ENCODE measurements around the gene ALOX12B.
A peak's percentile ranks its signal among the peaks of the same experiment; 100 is the strongest.
"Not testable (repeated sequence)": the region's sequence is repeated elsewhere in the genome, so short reads cannot be mapped to it uniquely, and the experiment has no call there.

ALOX12B gene

GRCh38 chr17:8041979-8042378, 45.5 kb downstream of the ALOX12B start:
- DNase-seq: no peak

GRCh38 chr17:8041249-8041928, 46.1 kb downstream of the ALOX12B start:
- DNase-seq: peak; percentile 68 to 81

GRCh38 chr17:8039611-8040168, 47.8 kb downstream of the ALOX12B start:
- DNase-seq: no peak

GRCh38 chr17:8038954-8039610, 48.4 kb downstream of the ALOX12B start, which contains the start of gene ALOX15B:
TSS of gene ALOX15B (plus strand) at chr17:8039059. CDS start at chr17:8039156, 97 bp downstream.
- no peak for DNase-seq

GRCh38 chr17:8032442-8032841, 55.1 kb downstream of the ALOX12B start:
- no peak for DNase-seq

- no peak for DNase-seq
These were observed 55.6 kb downstream of the ALOX12B start for GRCh38 chr17:8031950-8032349.

GRCh38 chr17:8031261-8031661, 56.3 kb downstream of the ALOX12B start:
- no peak for DNase-seq

GRCh38 chr17:8029121-8029520, 58.4 kb downstream of the ALOX12B start:
- DNase-seq: no peak

- no peak for DNase-seq
These were observed 62.2 kb downstream of the ALOX12B start for GRCh38 chr17:8025176-8025911.

- DNase-seq: not testable (repeated sequence)
These were observed 63.4 kb downstream of the ALOX12B start for GRCh38 chr17:8024161-8024560.
